CD8-positive, alpha-beta memory T cell (primary cell): ENCODE measurements around the gene ACBD6. TPM values are rescaled to one million over a fixed set of nuclear protein-coding genes. Genes with fewer than 3 reads are reported as not detected.

Experiments
- CTCF ChIA-PET: fragments of 350-600 bp; sonication (Branson Sonifier 250); formaldehyde crosslinking; loops from one replicate; lab custom pipeline; 2021; ENCODE audit warnings: antibody characterized with exemption; lab: Charles Lee
- POLR2A ChIA-PET: fragments of 350-600 bp; sonication (Branson Sonifier 250); formaldehyde crosslinking; loops from one replicate; lab custom pipeline; 2021; ENCODE audit warnings: antibody characterized with exemption; lab: Charles Lee
- DNase-seq, 5 donors: peaks; one replicate each; pipeline versions ENCODE4 v3.0.0 to v3.0.0-alpha.2; 2020 to 2022; ENCODE audit warnings: mixed read lengths in 1 of 5
- H3K27ac ChIP-seq: one replicate; pipeline ENCODE4 v1.7.0; 2013; ENCODE audit warnings: low read depth, mild to moderate bottlenecking, low read length, moderate library complexity
- H3K27me3 ChIP-seq: 2 replicates; pipeline ENCODE4 v1.7.0; 2013; ENCODE audit warnings: low read length, mild to moderate bottlenecking; ENCODE audit not compliant: insufficient read depth, poor library complexity, severe bottlenecking
- H3K36me3 ChIP-seq: 2 replicates; pipeline ENCODE4 v1.7.0; 2013; ENCODE audit warnings: mild to moderate bottlenecking, low read length, moderate library complexity; ENCODE audit not compliant: insufficient read depth
- H3K4me1 ChIP-seq: 2 replicates; pipeline ENCODE4 v1.7.0; 2013; ENCODE audit warnings: mild to moderate bottlenecking, low read length, moderate library complexity; ENCODE audit not compliant: insufficient read depth
- H3K4me3 ChIP-seq: 2 replicates; pipeline ENCODE4 v1.7.0; 2013; ENCODE audit warnings: mild to moderate bottlenecking, low read length
- H3K9me3 ChIP-seq: 2 replicates; pipeline ENCODE4 v1.7.0; 2013; ENCODE audit warnings: mild to moderate bottlenecking, low read length
- H3K27ac Mint-ChIP-seq, 8 donors: one replicate each; pipeline ENCODE4 v1.8.0; 2020 to 2021; ENCODE audit warnings: mixed read lengths in 8 of 8, mild to moderate bottlenecking in 6 of 8, inconsistent platforms in 3 of 8, moderate library complexity in 3 of 8
- H3K27me3 Mint-ChIP-seq, 2 donors: one replicate each; pipeline ENCODE4 v1.8.0; 2020 to 2021; ENCODE audit warnings: mixed read lengths in 2 of 2, mild to moderate bottlenecking in 1 of 2, moderate library complexity in 1 of 2
- H3K36me3 Mint-ChIP-seq, 3 donors: one replicate each; pipeline ENCODE4 v1.8.0; 2020 to 2021; ENCODE audit warnings: mixed read lengths in 3 of 3, inconsistent platforms in 1 of 3, mild to moderate bottlenecking in 1 of 3
- H3K4me1 Mint-ChIP-seq, 3 donors: one replicate each; pipeline ENCODE4 v1.8.0; 2020 to 2021; ENCODE audit warnings: mixed read lengths in 3 of 3, inconsistent platforms in 1 of 3, mild to moderate bottlenecking in 1 of 3
- H3K4me3 Mint-ChIP-seq, 7 donors: one replicate each; pipeline ENCODE4 v1.8.0; 2020 to 2021; ENCODE audit warnings: mixed read lengths in 7 of 7, mild to moderate bottlenecking in 6 of 7, moderate library complexity in 4 of 7, inconsistent platforms in 2 of 7
- H3K9me3 Mint-ChIP-seq, 5 donors: one replicate each; pipeline ENCODE4 v1.8.0; 2020 to 2022; ENCODE audit warnings: mixed read lengths in 5 of 5, mild to moderate bottlenecking in 3 of 5, moderate library complexity in 2 of 5, inconsistent platforms in 1 of 5
- polyA plus RNA-seq: library from polyadenylated mRNA; unstranded; fragments of 300-500 nt; fragmentation: Illumina TruSeq; gene quantifications from one replicate; pipeline ENCODE4 v1.2.3, GENCODE V29; 2021
- total RNA-seq, 2 experiments: library from RNA; stranded (reverse); gene quantifications; one replicate each; pipeline ENCODE4 v1.2.3, GENCODE V29; 2021

The ACBD6 gene
- total and polyA plus RNA-seq, 3 experiments from 2014 or later = 33.8 to 51.4 (median 50.3) TPM

GRCh38 chr1:180309338-180309737, 193.0 kb downstream of the ACBD6 start:
- Mint-ChIP-seq H3K4me1 (no peaks in the 10 kb centered on the region), H3K27ac (no peak overlapping the region), H3K27me3 (no peaks in the 10 kb centered on the region), H3K36me3 (peaks cover 17 to 50% (median 48%) of the 10 kb centered on the region in 3 donors), H3K4me3 (no peak overlapping the region), H3K9me3 (peaks cover 3 to 18% (median 9%) of the 10 kb centered on the region in 5 donors)
- no peaks in the 10 kb centered on the region for H3K4me1 ChIP-seq
- H3K36me3 ChIP-seq = no peaks in the 10 kb centered on the region
- H3K4me3 ChIP-seq = no peak overlapping the region
- H3K27me3 ChIP-seq = no peaks in the 10 kb centered on the region
- ChIA-PET POLR2A (no interaction called here), CTCF (no interaction called here)
- no peak overlapping the region for H3K27ac ChIP-seq
- no peak for DNase-seq
- H3K9me3 ChIP-seq = no peaks in the 10 kb centered on the region

- CTCF ChIA-PET = no interaction called here
- peaks cover 5 to 8% (median 6%) of the 10 kb centered on the region in 3 donors for H3K36me3 Mint-ChIP-seq
- H3K36me3 ChIP-seq = no peaks in the 10 kb centered on the region
These were observed 201.1 kb downstream of the ACBD6 start for GRCh38 chr1:180301135-180301742.

GRCh38 chr1:180299479-180300221, 202.7 kb downstream of the ACBD6 start:
- H3K36me3 Mint-ChIP-seq = peaks cover 9 to 10% (median 10%) of the 10 kb centered on the region in 3 donors
- Histone ChIP-seq H3K27ac (no peak overlapping the region), H3K36me3 (no peaks in the 10 kb centered on the region), H3K4me1 (no peaks in the 10 kb centered on the region), H3K4me3 (no peak overlapping the region), H3K9me3 (no peaks in the 10 kb centered on the region), H3K27me3 (no peaks in the 10 kb centered on the region)
- ChIA-PET POLR2A (no interaction called here), CTCF (no interaction called here)
- no peaks in the 10 kb centered on the region for H3K27me3 Mint-ChIP-seq
- no peak overlapping the region for H3K27ac Mint-ChIP-seq
- H3K4me3 Mint-ChIP-seq = no peak overlapping the region
- H3K4me1 Mint-ChIP-seq = peaks cover 4 to 15% (median 7%) of the 10 kb centered on the region in 3 donors
- H3K9me3 Mint-ChIP-seq = peaks cover 0 to 2% (median 0%) of the 10 kb centered on the region in 5 donors
- no peak for DNase-seq

More at GRCh38 chr1:180301135-180301742, 201.1 kb downstream of the ACBD6 start:
- no peaks in the 10 kb centered on the region for H3K4me1 ChIP-seq
- no peaks in the 10 kb centered on the region for H3K27me3 ChIP-seq
- POLR2A ChIA-PET = no interaction called here
- H3K4me1 Mint-ChIP-seq = peaks cover 4 to 8% (median 5%) of the 10 kb centered on the region in 3 donors
- H3K27ac Mint-ChIP-seq = no peak overlapping the region
- no peak overlapping the region for H3K4me3 Mint-ChIP-seq
- H3K9me3 ChIP-seq = no peaks in the 10 kb centered on the region
- DNase-seq = no peak
- H3K27ac ChIP-seq = no peak overlapping the region
- H3K27me3 Mint-ChIP-seq = no peaks in the 10 kb centered on the region
- H3K4me3 ChIP-seq = no peak overlapping the region
- peaks cover 0 to 4% (median 0%) of the 10 kb centered on the region in 5 donors for H3K9me3 Mint-ChIP-seq

- Mint-ChIP-seq H3K27me3 (no peaks in the 10 kb centered on the region), H3K4me1 (peaks cover 3 to 16% (median 4%) of the 10 kb centered on the region in 3 donors)
These were observed 206.4 kb downstream of the ACBD6 start for GRCh38 chr1:180295999-180296398.

GRCh38 chr1:180294711-180295110, 207.7 kb downstream of the ACBD6 start:
- ChIA-PET CTCF (no interaction called here), POLR2A (no interaction called here)
- H3K27me3 Mint-ChIP-seq = no peaks in the 10 kb centered on the region
- no peak overlapping the region for H3K27ac Mint-ChIP-seq
- no peaks in the 10 kb centered on the region for H3K36me3 ChIP-seq
- no peak overlapping the region for H3K4me3 ChIP-seq
- H3K4me3 Mint-ChIP-seq = no peak overlapping the region
- H3K27me3 ChIP-seq = no peaks in the 10 kb centered on the region
- H3K27ac ChIP-seq = no peak overlapping the region
- DNase-seq = no peak
- H3K36me3 Mint-ChIP-seq = peaks cover 11 to 20% (median 13%) of the 10 kb centered on the region in 3 donors
- H3K9me3 Mint-ChIP-seq = peaks cover 0 to 2% (median 0%) of the 10 kb centered on the region in 5 donors
- H3K4me1 Mint-ChIP-seq = peaks cover 4 to 25% (median 16%) of the 10 kb centered on the region in 3 donors
- peaks cover under 1% of the 10 kb centered on the region for H3K4me1 ChIP-seq
- H3K9me3 ChIP-seq = no peaks in the 10 kb centered on the region

More at GRCh38 chr1:180295999-180296398, 206.4 kb downstream of the ACBD6 start:
- Histone ChIP-seq H3K27me3 (no peaks in the 10 kb centered on the region), H3K9me3 (no peaks in the 10 kb centered on the region), H3K36me3 (no peaks in the 10 kb centered on the region), H3K27ac (no peak overlapping the region), H3K4me1 (no peaks in the 10 kb centered on the region), H3K4me3 (no peak overlapping the region)
- CTCF ChIA-PET = no interaction called here
- no peak for DNase-seq
- peak overlapping the region in 1 of 8 donors; percentile 6 for H3K27ac Mint-ChIP-seq
- H3K9me3 Mint-ChIP-seq = peaks cover 0 to 2% (median 0%) of the 10 kb centered on the region in 5 donors
- H3K36me3 Mint-ChIP-seq = peaks cover 11 to 20% (median 13%) of the 10 kb centered on the region in 3 donors
- H3K4me3 Mint-ChIP-seq = no peak overlapping the region
- POLR2A ChIA-PET = no interaction called here

GRCh38 chr1:180291004-180291403, 211.4 kb downstream of the ACBD6 start:
- H3K27ac Mint-ChIP-seq = no peak overlapping the region
- peaks cover 0 to 2% (median 0%) of the 10 kb centered on the region in 5 donors for H3K9me3 Mint-ChIP-seq
- CTCF ChIA-PET = no interaction called here
- H3K4me3 ChIP-seq = no peak overlapping the region
- H3K4me1 Mint-ChIP-seq = peaks cover 11 to 31% (median 22%) of the 10 kb centered on the region in 3 donors
- peaks cover 10% of the 10 kb centered on the region for H3K4me1 ChIP-seq
- H3K27me3 ChIP-seq = no peaks in the 10 kb centered on the region
- POLR2A ChIA-PET = no interaction called here
- no peaks in the 10 kb centered on the region for H3K27me3 Mint-ChIP-seq
- H3K4me3 Mint-ChIP-seq = no peak overlapping the region
- no peak overlapping the region for H3K27ac ChIP-seq
- H3K36me3 ChIP-seq = peaks cover 5% of the 10 kb centered on the region
- H3K36me3 Mint-ChIP-seq = peaks cover 11 to 24% (median 20%) of the 10 kb centered on the region in 3 donors
- H3K9me3 ChIP-seq = no peaks in the 10 kb centered on the region
- no peak for DNase-seq

- Histone ChIP-seq H3K4me3 (no peak overlapping the region), H3K4me1 (peaks cover 10% of the 10 kb centered on the region), H3K9me3 (no peaks in the 10 kb centered on the region), H3K36me3 (peaks cover 5% of the 10 kb centered on the region), H3K27me3 (no peaks in the 10 kb centered on the region), H3K27ac (no peak overlapping the region)
- Mint-ChIP-seq H3K27ac (no peak overlapping the region), H3K4me1 (peaks cover 11 to 26% (median 22%) of the 10 kb centered on the region in 3 donors), H3K4me3 (no peak overlapping the region), H3K9me3 (no peaks in the 10 kb centered on the region), H3K27me3 (no peaks in the 10 kb centered on the region), H3K36me3 (peaks cover 12 to 23% (median 16%) of the 10 kb centered on the region in 3 donors)
- CTCF ChIA-PET = no interaction called here
- POLR2A ChIA-PET = no interaction called here
- no peak for DNase-seq
These were observed 211.9 kb downstream of the ACBD6 start for GRCh38 chr1:180290265-180291001.
